Hematopoietic multipotent progenitor cell treated with erythropoietin and hydrocortisone succinate and interleukin-3 and kit ligand, for 17 days (in vitro differentiated cells): ENCODE data around the gene RELN.

Experiments used
- DNase-seq: peaks from one replicate; pipeline ENCODE4 v3.0.0-alpha.2; 2015; ENCODE audit warnings: low spot score

RELN gene

GRCh38 chr7:103893350-103893749, 96.1 kb downstream of the RELN start:
- no peak for DNase-seq

GRCh38 chr7:103889451-103889850, 100.0 kb downstream of the RELN start:
- DNase-seq: no peak

GRCh38 chr7:103888603-103889153, 100.8 kb downstream of the RELN start:
- DNase-seq: no peak

- no peak for DNase-seq
Measured at GRCh38 chr7:103887853-103888602, 101.4 kb downstream of the RELN start.

- no peak for DNase-seq
Measured at GRCh38 chr7:103887050-103887449, 102.4 kb downstream of the RELN start.

GRCh38 chr7:103879928-103880600, 109.4 kb downstream of the RELN start:
- DNase-seq: no peak

- DNase-seq: no peak
Measured at GRCh38 chr7:103879411-103879810, 110.0 kb downstream of the RELN start.

- no peak for DNase-seq
Measured at GRCh38 chr7:103877565-103877964, 111.9 kb downstream of the RELN start.

GRCh38 chr7:103875718-103876117, 113.7 kb downstream of the RELN start:
- DNase-seq: no peak

GRCh38 chr7:103871473-103871872, 118.0 kb downstream of the RELN start:
- DNase-seq: no peak

- no peak for DNase-seq
Measured at GRCh38 chr7:103870664-103871063, 118.8 kb downstream of the RELN start.

GRCh38 chr7:103867874-103868273, 121.6 kb downstream of the RELN start:
- no peak for DNase-seq

- DNase-seq: no peak
Measured at GRCh38 chr7:103866919-103867318, 122.5 kb downstream of the RELN start.

GRCh38 chr7:103865442-103865841, 124.0 kb downstream of the RELN start:
- DNase-seq: no peak

- no peak for DNase-seq
Measured at GRCh38 chr7:103862302-103863035, 127.0 kb downstream of the RELN start.

- no peak for DNase-seq
Measured at GRCh38 chr7:103859709-103860108, 129.7 kb downstream of the RELN start.

- no peak for DNase-seq
Measured at GRCh38 chr7:103857435-103857834, 132.0 kb downstream of the RELN start.

- DNase-seq: no peak
Measured at GRCh38 chr7:103856929-103857328, 132.5 kb downstream of the RELN start.

- DNase-seq: no peak
Measured at GRCh38 chr7:103855671-103856070, 133.8 kb downstream of the RELN start.

- DNase-seq: no peak
Measured at GRCh38 chr7:103854611-103855010, 134.8 kb downstream of the RELN start.

GRCh38 chr7:103851357-103851756, 138.1 kb downstream of the RELN start:
- no peak for DNase-seq

GRCh38 chr7:103843689-103844480, 145.6 kb downstream of the RELN start:
- peak; percentile 43 for DNase-seq
